H1 (cell line): Measurements from ENCODE around the gene NDUFAF7. TPM values are rescaled to one million over a fixed set of nuclear protein-coding genes. Genes with fewer than 3 reads are reported as not detected.

Source experiments
- CTCF ChIA-PET: fragments of 300-600 bp; sonication (Branson Sonifier 250); formaldehyde crosslinking; loops from one replicate; lab custom pipeline; 2021; ENCODE audit not compliant: partially characterized antibody; lab: Charles Lee
- POLR2A ChIA-PET: fragments of 300-600 bp; sonication (Branson Sonifier 250); formaldehyde crosslinking; loops from one replicate; lab custom pipeline; 2021; ENCODE audit warnings: inconsistent platforms; ENCODE audit not compliant: partially characterized antibody; lab: Charles Lee
- DNase-seq, 2 experiments: peaks; one replicate each; pipeline versions ENCODE4 v3.0.0 to v3.0.0-alpha.2; 2010 to 2022; ENCODE audit warnings: low spot score in 2 of 2, low read depth in 1 of 2, mixed read lengths in 1 of 2
- FAIRE-seq: peaks from 2 replicates; lab custom pipeline; 2011; peaks lifted over from hg19 to GRCh38; lab: Jason Lieb, UNC
- H2AFZ ChIP-seq: 2 replicates; pipeline ENCODE4 v1.8.1; 2012; ENCODE audit warnings: low read length, inconsistent platforms
- H2AK5ac ChIP-seq: 2 replicates; pipeline ENCODE4 v1.6.1; 2013; ENCODE audit warnings: low read depth, low read length
- H2BK120ac ChIP-seq: replicated peaks from 2 replicates; pipeline ENCODE3; 2013; ENCODE audit warnings: low read depth, low read length, inconsistent platforms
- H2BK12ac ChIP-seq: 2 replicates; pipeline ENCODE4 v1.6.1; 2013; ENCODE audit warnings: low read depth, low read length
- H2BK15ac ChIP-seq: 2 replicates; pipeline ENCODE4 v1.6.1; 2013; ENCODE audit warnings: low read length
- H2BK20ac ChIP-seq: 2 replicates; pipeline ENCODE4 v1.6.1; 2013; ENCODE audit warnings: low read length
- H2BK5ac ChIP-seq: 2 replicates; pipeline ENCODE4 v1.6.1; 2013; ENCODE audit warnings: low read depth, low read length
- H3K14ac ChIP-seq: 2 replicates; pipeline ENCODE4 v1.6.1; 2013; ENCODE audit warnings: inconsistent platforms; ENCODE audit not compliant: insufficient read length
- H3K18ac ChIP-seq: 2 replicates; pipeline ENCODE4 v1.6.1; 2013; ENCODE audit warnings: low read length; ENCODE audit errors: extremely low read depth
- H3K23ac ChIP-seq: 2 replicates; pipeline ENCODE4 v1.6.1; 2013; ENCODE audit warnings: inconsistent platforms; ENCODE audit not compliant: insufficient read length
- H3K23me2 ChIP-seq: 2 replicates; pipeline ENCODE4 v1.6.1; 2013; ENCODE audit warnings: low read depth, low read length
- H3K27ac ChIP-seq: 2 replicates; pipeline ENCODE4 v1.6.1; 2011; ENCODE audit warnings: low read depth, low read length, inconsistent platforms
- H3K27me3 ChIP-seq, 4 experiments: replicated peaks in 1 of 4; 1 replicate in 1 of 4; 2 replicates in 3 of 4; pipeline versions ENCODE4 v1.6.1 to v1.8.1; 2011 to 2013; ENCODE audit warnings: low read length in 3 of 4, mild to moderate bottlenecking in 3 of 4, inconsistent platforms in 2 of 4, mixed read lengths in 2 of 4, moderate library complexity in 1 of 4; ENCODE audit not compliant: control insufficient read depth in 3 of 4, insufficient read depth in 3 of 4; ENCODE audit errors: extremely low read depth in 1 of 4
- H3K36me3 ChIP-seq, 4 experiments: 2 replicates each; pipeline versions ENCODE4 v1.6.1 to v1.8.1; 2011 to 2013; ENCODE audit warnings: mild to moderate bottlenecking in 4 of 4, low read length in 3 of 4, moderate library complexity in 2 of 4, control low read depth in 1 of 4, inconsistent platforms in 1 of 4; ENCODE audit not compliant: insufficient read depth in 4 of 4, control insufficient read depth in 2 of 4
- H3K4ac ChIP-seq: replicated peaks from 2 replicates; pipeline ENCODE3; 2013; ENCODE audit warnings: low read length, low read depth, mixed read lengths, inconsistent platforms; ENCODE audit not compliant: insufficient read length
- H3K4me1 ChIP-seq, 4 experiments: replicated peaks in 1 of 4; 1 replicate in 1 of 4; 2 replicates in 3 of 4; pipeline versions ENCODE4 v1.6.1 to v1.8.1; 2011 to 2013; ENCODE audit warnings: low read length in 3 of 4, inconsistent platforms in 2 of 4, mixed read lengths in 1 of 4; ENCODE audit not compliant: insufficient read depth in 4 of 4, control insufficient read depth in 3 of 4
- H3K4me2 ChIP-seq, 2 experiments: 2 replicates each; pipeline versions ENCODE4 v1.6.1 to v1.8.1; 2011 to 2013; ENCODE audit warnings: low read depth in 2 of 2, low read length in 2 of 2, control low read depth in 1 of 2, inconsistent platforms in 1 of 2, mild to moderate bottlenecking in 1 of 2; ENCODE audit not compliant: insufficient read depth in 1 of 2
- H3K4me3 ChIP-seq, 4 experiments: fragments of 200-600, 300-600 bp in 1 of 4; sonication (generic), shearing (Covaris generic), sonication (Bioruptor Twin) in 1 of 4; 2 replicates each; pipeline versions ENCODE4 v1.5.1 to v1.8.1; 2011 to 2016; ENCODE audit warnings: low read length in 4 of 4, low read depth in 3 of 4, control low read depth in 2 of 4, inconsistent platforms in 2 of 4, mild to moderate bottlenecking in 2 of 4, mixed read lengths in 1 of 4, moderate library complexity in 1 of 4; ENCODE audit not compliant: insufficient read depth in 2 of 4; ENCODE audit errors: extremely low read depth in 1 of 4
- H3K56ac ChIP-seq: replicated peaks from 2 replicates; pipeline ENCODE3; 2013; ENCODE audit warnings: low read depth, mild to moderate bottlenecking, mixed read lengths, low read length, inconsistent platforms; ENCODE audit not compliant: insufficient read length
- H3K79me1 ChIP-seq: 2 replicates; pipeline ENCODE4 v1.6.1; 2013; ENCODE audit warnings: low read depth, low read length, control low read depth
- H3K79me2 ChIP-seq, 2 experiments: 2 replicates each; pipeline versions ENCODE4 v1.6.1 to v1.8.1; 2012 to 2013; ENCODE audit warnings: low read length in 2 of 2, mild to moderate bottlenecking in 2 of 2, inconsistent platforms in 1 of 2; ENCODE audit not compliant: insufficient read depth in 2 of 2, control insufficient read depth in 1 of 2
- H3K9ac ChIP-seq, 4 experiments: replicated peaks in 1 of 4; 1 replicate in 1 of 4; 2 replicates in 3 of 4; pipeline versions ENCODE4 v1.6.1 to v1.8.1; 2011 to 2013; ENCODE audit warnings: low read depth in 3 of 4, low read length in 3 of 4, control low read depth in 2 of 4, mild to moderate bottlenecking in 2 of 4, moderate library complexity in 2 of 4, inconsistent platforms in 1 of 4; ENCODE audit errors: extremely low read depth in 1 of 4
- H3K9me3 ChIP-seq, 2 experiments: 2 replicates each; pipeline versions ENCODE4 v1.6.1 to v1.8.1; 2012 to 2013; ENCODE audit warnings: mild to moderate bottlenecking in 2 of 2, moderate library complexity in 2 of 2, control low read depth in 1 of 2, inconsistent platforms in 1 of 2, low read depth in 1 of 2, low read length in 1 of 2, mixed read lengths in 1 of 2; ENCODE audit not compliant: insufficient read depth in 2 of 2
- H4K20me1 ChIP-seq, 2 experiments: replicated peaks in 1 of 2; 2 replicates each; pipeline versions ENCODE3 to v1.8.1; 2011 to 2013; ENCODE audit warnings: inconsistent platforms in 2 of 2, low read length in 2 of 2, mild to moderate bottlenecking in 1 of 2; ENCODE audit not compliant: insufficient read depth in 2 of 2, control insufficient read depth in 1 of 2
- H4K5ac ChIP-seq: 2 replicates; pipeline ENCODE4 v1.6.1; 2013; ENCODE audit warnings: low read length, low read depth, mixed read lengths, inconsistent platforms; ENCODE audit not compliant: insufficient read length
- H4K8ac ChIP-seq: 2 replicates; pipeline ENCODE4 v1.8.0; 2013; ENCODE audit warnings: mild to moderate bottlenecking, moderate library complexity, low read length, inconsistent platforms; ENCODE audit not compliant: insufficient read depth; ENCODE audit errors: extremely low read depth
- H4K91ac ChIP-seq: replicated peaks from 2 replicates; pipeline ENCODE3; 2013; ENCODE audit warnings: low read length, mixed read lengths, inconsistent platforms; ENCODE audit not compliant: insufficient read length
- ATF3 ChIP-seq: IDR thresholded peaks from 2 replicates; pipeline ENCODE4 v1.6.1; 2011; ENCODE audit warnings: low read depth, mild to moderate bottlenecking, low read length; ENCODE audit not compliant: insufficient read depth
- BACH1 ChIP-seq: IDR thresholded peaks from 2 replicates; pipeline ENCODE4 v1.6.1; 2012; ENCODE audit warnings: low read length, improper control_type of control experiment
- CREB1 ChIP-seq: IDR thresholded peaks from 2 replicates; pipeline ENCODE4 v1.6.1; 2012; ENCODE audit warnings: inconsistent platforms
- CTCF ChIP-seq, 3 experiments: IDR thresholded peaks; 1 replicate in 2 of 3; 2 replicates in 1 of 3; pipeline versions ENCODE4 v1.5.1 to v1.6.1; 2011; ENCODE audit warnings: low read length in 3 of 3, mild to moderate bottlenecking in 3 of 3, inconsistent platforms in 2 of 3, low read depth in 1 of 3, moderate library complexity in 1 of 3; ENCODE audit not compliant: insufficient read depth in 1 of 3; ENCODE audit errors: control extremely low read depth in 1 of 3
- EZH2 ChIP-seq: fragments of 200-600 bp; sonication (generic); IDR thresholded peaks from 2 replicates; pipeline ENCODE4 v1.7.1; 2012; ENCODE audit warnings: low read depth, mild to moderate bottlenecking, moderate library complexity, low read length, inconsistent platforms; ENCODE audit not compliant: severe bottlenecking
- NRF1 ChIP-seq: IDR thresholded peaks from 2 replicates; pipeline ENCODE4 v1.6.1; 2011; ENCODE audit warnings: mild to moderate bottlenecking, low read depth, low read length, improper control_type of control experiment
- TAF1 ChIP-seq: IDR thresholded peaks from 2 replicates; pipeline ENCODE4 v1.6.1; 2011; ENCODE audit warnings: mild to moderate bottlenecking, low read depth, low read length
- TAF7 ChIP-seq: optimal IDR thresholded peaks from 2 replicates; pipeline ENCODE3; 2011; ENCODE audit warnings: low read depth, mild to moderate bottlenecking, inconsistent platforms, low read length, moderate library complexity, borderline replicate concordance
- TBP ChIP-seq: IDR thresholded peaks from 2 replicates; pipeline ENCODE4 v1.6.1; 2011; ENCODE audit warnings: low read depth, low read length, improper control_type of control experiment
- YY1 ChIP-seq: IDR thresholded peaks from 2 replicates; pipeline ENCODE4 v1.6.1; 2011; ENCODE audit warnings: low read depth, mild to moderate bottlenecking, low read length
- WGBS, 2 experiments: shearing (Covaris generic) in 1 of 2; methylation state at CpG; one replicate each; pipeline versions ENCODE4 v1.1.6 to v1.1.7; 2013 to 2015; ENCODE audit warnings: low lambda C conversion rate in 2 of 2, mixed read lengths in 2 of 2, inconsistent platforms in 1 of 2, low coverage in 1 of 2, missing lambda C conversion rate in 1 of 2; ENCODE audit not compliant: insufficient replicate concordance in 2 of 2, insufficient coverage in 1 of 2, insufficient read length in 1 of 2; ENCODE audit errors: extremely low coverage in 1 of 2, missing lambda C conversion rate in 1 of 2; 5-methylcytosine and 5-hydroxymethylcytosine counted together
- polyA plus RNA-seq, 7 experiments: library from polyadenylated mRNA; depleted of rRNA in 3 of 7; stranded (reverse) in 5 of 7; unstranded in 2 of 7; fragments of >200 nt in 5 of 7; fragments of 200-250 nt in 2 of 7; gene quantifications; 1 replicate in 5 of 7; 2 replicates in 1 of 7; 4 replicates in 1 of 7; pipeline versions ENCODE4 v1.2.1 to v1.2.3, GENCODE V29; 2011 to 2013; ENCODE audit warnings: missing spikeins in 2 of 7, mixed read lengths in 2 of 7
- total RNA-seq: library from RNA; stranded (reverse); fragmentation: NEBNext Ultra II Directional; extraction: Animal tissue kit (Norgen Biotek cat#: 25700); gene quantifications from 2 replicates; pipeline ENCODE4 v1.2.1, GENCODE V29; 2021

Gene NDUFAF7
- total and polyA plus RNA-seq, 2 of the 8 experiments (the other 6 are each of a cell fraction or from before 2014, with no cell fraction given), result 50.2 to 56.0 TPM

- Histone ChIP-seq H3K4me1 (no peaks in the 10 kb centered on the region), H3K9ac (no peak overlapping the region), H2AK5ac (no peak overlapping the region), H2BK15ac (no peak overlapping the region), H3K56ac (no peak overlapping the region), H2BK5ac (no peak overlapping the region), H3K18ac (no peak overlapping the region), H3K4ac (no peak overlapping the region), H4K8ac (no peak overlapping the region), H2AFZ (no peak overlapping the region), H3K14ac (no peak overlapping the region), H4K5ac (no peak overlapping the region), H3K4me3 (no peak overlapping the region), H3K27me3 (no peaks in the 10 kb centered on the region), H3K79me1 (no peaks in the 10 kb centered on the region), H2BK20ac (no peak overlapping the region), H3K23me2 (no peaks in the 10 kb centered on the region), H4K20me1 (no peaks in the 10 kb centered on the region), H3K23ac (no peak overlapping the region), H2BK120ac (no peak overlapping the region), H3K27ac (no peak overlapping the region), H3K79me2 (no peaks in the 10 kb centered on the region), H3K36me3 (peaks cover 0 to 65% (median 21%) of the 10 kb centered on the region in 4 experiments; a peak in 7 of 8 replicates), H2BK12ac (no peak overlapping the region), H3K9me3 (no peaks in the 10 kb centered on the region), H4K91ac (no peak overlapping the region), H3K4me2 (no peak overlapping the region)
- DNase-seq (no peak), FAIRE-seq (no peak)
- 94% methylated on average over 2 of the region's 2 CpGs; no CpG with 5 or more reads in 1 of the 2 experiments for whole genome bisulfite sequencing, 2 experiments
- ChIA-PET POLR2A (interaction anchor here (0.8 kb wide), 1 partner anchor 25 kb away, joined by 3 read pairs; no protein-coding TSS in a partner anchor), CTCF (no interaction called here)
- TF ChIP-seq TBP, result no peak
- no peak for TF ChIP-seq YY1
- no peak for TF ChIP-seq TAF7
- TF ChIP-seq ATF3, result no peak
- no peak for TF ChIP-seq CTCF (IDR thresholded peaks at IDR 0.05; ENCODE audit: control extremely low read depth in 1 of 3, insufficient read depth in 1 of 3, low read depth in 1 of 3, low read length in 3 of 3)
- TF ChIP-seq BACH1, result no peak
- TF ChIP-seq TAF1, result no peak
- no peak for TF ChIP-seq NRF1
- TF ChIP-seq CREB1, result no peak
- no peak for TF ChIP-seq EZH2
Measured at GRCh38 chr2:37282746-37283145, 51.3 kb downstream of the NDUFAF7 start.
